HG02642 (cell line): ENCODE results near the gene ZNF611.
A peak's percentile ranks its signal among the peaks of the same experiment; 100 is the strongest.
"Not testable (repeated sequence)": the region's sequence is repeated elsewhere in the genome, so short reads cannot be mapped to it uniquely, and the experiment has no call there.

ENCODE experiments used
- ATAC-seq: cut with Tn5 transposase; IDR thresholded peaks from one replicate; pipeline ENCODE4 v1.9.1; 2021; ENCODE audit warnings: mild to moderate bottlenecking; ENCODE audit not compliant: unreplicated experiment, poor library complexity

The ZNF611 gene

GRCh38 chr19:52720541-52720940, 14.3 kb downstream of the ZNF611 start:
- not testable (repeated sequence) for ATAC-seq

GRCh38 chr19:52716522-52716921, 18.3 kb downstream of the ZNF611 start:
- no peak for ATAC-seq

GRCh38 chr19:52715902-52716301, 18.9 kb downstream of the ZNF611 start:
- not testable (repeated sequence) for ATAC-seq

- not testable (repeated sequence) for ATAC-seq
Observed at GRCh38 chr19:52715330-52715729, 19.5 kb downstream of the ZNF611 start.

DNA sequence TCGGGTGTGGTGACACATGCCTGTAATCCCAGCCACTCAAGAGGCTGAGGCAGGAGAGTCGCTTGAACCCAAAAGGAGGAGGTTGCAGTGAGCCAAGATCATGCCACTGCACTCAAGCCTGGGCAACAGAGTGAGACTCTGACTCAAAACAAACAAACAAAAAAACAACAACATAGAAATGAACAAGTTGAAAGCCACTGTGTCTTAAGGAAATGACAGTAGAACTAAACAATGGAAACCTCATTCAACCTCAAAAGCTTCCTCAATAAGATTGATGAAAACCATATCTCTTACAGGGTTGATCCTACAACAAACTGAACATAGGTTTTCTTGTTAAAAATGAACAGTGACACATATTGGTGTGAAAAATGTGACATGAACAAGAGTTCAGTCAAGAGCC, 21.8 kb downstream of the ZNF611 start:
- ATAC-seq: not testable (repeated sequence)

- not testable (repeated sequence) for ATAC-seq
Observed at GRCh38 chr19:52711661-52712060, 23.2 kb downstream of the ZNF611 start.

GRCh38 chr19:52710538-52710937, 24.3 kb downstream of the ZNF611 start:
- no peak for ATAC-seq

- not testable (repeated sequence) for ATAC-seq
Observed at GRCh38 chr19:52705615-52706014, 29.2 kb downstream of the ZNF611 start.

DNA sequence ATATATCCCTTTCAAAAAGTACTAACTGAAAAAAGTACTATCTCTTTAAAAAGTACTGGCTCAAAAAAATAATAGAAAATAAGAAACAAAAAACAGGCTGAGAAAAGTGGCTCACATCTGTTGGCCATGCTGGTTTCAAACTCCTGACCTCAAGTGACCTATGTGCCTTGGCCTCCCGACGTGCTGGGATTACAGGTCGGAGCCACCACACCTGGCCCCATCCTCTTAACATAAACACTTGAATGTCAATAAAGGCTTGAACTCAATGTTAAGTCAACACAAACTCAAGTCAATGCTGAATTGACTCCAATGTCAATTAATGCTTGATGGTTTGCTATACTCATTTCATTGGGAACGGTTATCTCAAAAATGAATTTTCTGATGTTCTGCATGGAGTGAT, 30.9 kb downstream of the ZNF611 start:
- no peak for ATAC-seq

- ATAC-seq: no peak
Observed at GRCh38 chr19:52700673-52701072, 34.2 kb downstream of the ZNF611 start.

DNA sequence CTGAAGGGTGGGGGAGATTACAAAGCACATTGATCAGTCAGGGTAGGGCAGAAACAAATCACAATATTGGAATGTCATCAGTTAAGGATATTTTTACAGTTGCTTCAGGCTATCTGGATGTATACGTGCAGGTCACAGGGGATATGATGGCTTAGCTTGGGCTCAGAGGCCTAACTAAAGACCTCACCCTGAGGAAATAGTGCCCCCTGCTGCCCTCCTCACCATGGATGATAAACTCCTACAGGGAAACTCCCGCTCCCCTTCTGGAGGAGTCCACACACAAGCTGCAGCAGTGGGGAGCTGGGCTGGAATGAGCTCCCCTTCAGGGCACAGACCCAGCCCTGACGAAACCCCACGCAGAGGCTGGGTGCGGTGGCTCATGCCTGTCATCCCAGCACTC, 35.3 kb downstream of the ZNF611 start:
- not testable (repeated sequence) for ATAC-seq

GRCh38 chr19:52695996-52696395, 38.8 kb downstream of the ZNF611 start:
- ATAC-seq: no peak

DNA sequence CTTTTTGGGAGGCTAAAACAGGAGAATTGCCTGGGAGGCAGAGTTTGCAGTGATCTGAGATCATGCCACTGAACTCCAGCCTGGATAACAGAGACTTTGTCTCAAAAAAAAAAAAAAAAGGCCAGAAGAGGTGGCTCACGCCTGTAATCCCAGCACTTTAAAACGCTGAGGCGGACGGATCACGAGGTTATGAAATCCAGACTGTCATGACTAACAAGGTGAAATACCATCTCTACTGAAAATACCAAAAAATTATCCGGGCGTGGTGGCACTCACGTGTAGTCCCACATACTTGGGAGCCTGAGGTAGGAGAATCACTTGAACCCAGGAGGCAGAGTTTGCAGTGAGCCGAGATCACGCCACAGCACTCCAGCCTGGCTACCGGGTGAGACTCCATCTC, 39.9 kb downstream of the ZNF611 start:
- no peak for ATAC-seq

DNA sequence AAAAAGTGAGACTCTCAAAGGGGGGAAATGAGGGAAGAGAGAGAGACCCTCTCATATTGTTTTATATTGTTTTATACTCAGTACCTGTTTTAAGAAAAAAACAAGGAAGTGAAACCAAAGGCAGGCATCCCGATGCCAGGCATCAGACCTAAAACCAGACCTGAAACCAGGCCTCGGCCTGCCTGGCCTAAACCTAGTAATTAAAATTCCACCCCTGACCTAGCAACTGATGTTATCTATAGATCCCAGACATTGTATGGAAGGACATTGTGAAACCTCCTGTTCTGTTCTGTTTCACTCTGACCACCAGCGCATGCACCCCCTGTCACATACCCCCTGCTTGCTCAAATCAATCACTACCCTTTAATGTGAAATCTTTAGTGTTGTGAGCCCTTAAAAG, 40.6 kb downstream of the ZNF611 start:
- ATAC-seq: not testable (repeated sequence)

- no peak for ATAC-seq
Observed at GRCh38 chr19:52692431-52693008, 42.3 kb downstream of the ZNF611 start.

- ATAC-seq: no peak
Observed at GRCh38 chr19:52691737-52692136, 43.1 kb downstream of the ZNF611 start.

DNA sequence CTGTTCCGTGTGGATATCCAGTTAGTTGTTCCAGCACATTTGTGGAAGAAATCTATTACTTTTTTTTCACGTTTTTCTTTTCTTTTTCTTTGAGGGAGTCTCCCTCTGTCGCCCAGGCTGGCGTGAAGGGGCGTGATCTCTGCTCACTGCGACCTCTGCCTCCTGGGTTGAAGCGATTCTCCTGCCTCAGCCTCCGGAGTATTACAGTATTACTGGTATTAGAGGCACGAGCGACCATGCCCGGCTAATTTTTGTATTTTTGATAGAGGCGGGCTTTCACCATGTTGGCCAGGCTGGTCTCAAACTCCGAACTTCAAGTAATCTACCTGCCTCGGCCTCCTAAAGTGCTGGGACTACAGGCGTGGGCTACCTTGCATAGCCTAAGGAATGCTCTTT, 43.6 kb downstream of the ZNF611 start:
- ATAC-seq: no peak

DNA sequence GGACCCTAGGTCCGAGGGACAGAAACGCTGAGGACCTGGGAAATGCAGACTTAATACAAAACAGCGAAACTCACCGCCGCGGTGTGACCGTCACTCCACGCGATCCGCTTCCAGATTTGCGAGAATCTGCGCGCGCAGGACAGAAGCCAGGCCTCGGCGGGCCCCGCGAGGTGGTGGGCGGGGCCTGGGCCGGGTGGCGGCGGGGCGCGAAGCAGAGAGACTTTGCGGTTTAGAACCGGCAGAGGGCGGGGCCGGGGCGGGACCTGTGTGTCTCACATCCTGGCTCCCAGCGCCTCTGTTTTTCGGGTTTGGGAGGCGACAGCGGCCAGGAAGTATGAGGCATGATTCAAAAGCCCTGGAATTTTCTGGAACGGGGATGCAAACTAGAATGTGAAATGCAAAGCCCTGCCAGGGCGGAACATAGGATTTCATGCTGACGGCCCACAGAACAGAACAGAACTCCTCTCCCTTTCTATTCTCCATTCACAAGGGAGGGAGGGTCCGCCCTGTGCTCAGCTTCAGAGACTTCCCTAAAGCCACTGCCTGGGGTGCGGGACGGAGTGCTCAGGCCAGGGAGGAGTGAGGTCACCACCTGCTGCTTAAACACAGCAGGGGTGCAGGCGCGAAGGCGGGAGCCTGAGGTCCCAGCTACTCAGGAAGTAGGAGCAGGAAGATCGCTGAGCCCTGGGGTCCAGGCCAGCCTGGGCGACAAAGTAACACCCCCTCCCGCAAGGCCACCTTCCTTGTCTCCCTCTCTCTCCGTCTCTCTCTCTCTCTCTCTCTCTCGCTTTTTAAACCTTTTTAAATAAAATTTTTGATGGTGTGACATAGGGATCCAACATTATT, 44.3 kb downstream of the ZNF611 start:
- peak; percentile 93 for ATAC-seq

DNA sequence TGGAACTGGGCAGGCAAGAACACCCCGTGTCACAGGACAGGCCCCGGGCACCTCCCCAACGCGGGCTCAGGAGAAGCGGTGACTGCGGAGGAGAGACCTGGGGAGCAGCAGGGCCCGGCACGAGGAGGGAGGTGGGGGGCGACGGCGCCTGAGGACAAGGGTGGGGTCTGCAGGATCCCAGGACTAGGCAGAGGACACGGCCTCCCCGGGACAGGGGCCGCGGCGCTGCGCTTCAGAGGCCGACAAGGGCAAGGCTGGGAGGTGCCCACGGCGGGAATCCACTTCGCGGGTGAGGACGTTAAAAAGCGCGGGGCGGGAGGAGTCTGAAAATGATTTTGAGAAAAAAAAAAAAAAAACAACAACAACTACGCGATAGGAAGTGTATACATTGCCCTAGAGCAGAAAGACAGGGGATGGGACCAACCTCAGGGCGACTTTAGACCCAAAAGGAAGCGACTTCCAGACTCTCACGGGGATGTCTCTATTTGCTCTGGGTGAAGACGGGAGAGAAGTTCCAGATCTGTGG, 44.9 kb downstream of the ZNF611 start:
- peak; percentile 37 for ATAC-seq

GRCh38 chr19:52688925-52689796, 45.7 kb downstream of the ZNF611 start:
- not testable (repeated sequence) for ATAC-seq

DNA sequence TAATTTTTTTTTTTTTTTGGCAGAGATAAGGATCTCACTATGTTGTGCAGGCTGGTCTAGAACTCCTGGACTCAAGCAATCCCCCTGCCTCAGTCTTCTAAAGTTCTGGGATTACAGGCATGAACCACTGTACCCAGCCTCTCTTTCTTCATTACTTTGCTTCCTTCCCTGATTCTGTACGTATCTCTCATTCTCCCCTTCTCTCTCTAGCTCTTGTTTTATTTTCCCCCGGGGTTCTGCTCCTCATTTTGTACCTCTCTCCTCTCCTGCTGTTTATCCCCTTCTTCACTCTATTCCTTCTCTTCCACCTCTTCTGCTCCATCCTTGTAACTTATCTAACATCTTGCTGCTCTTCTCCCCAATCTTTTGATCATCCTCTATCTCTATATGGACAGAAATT, 46.5 kb downstream of the ZNF611 start:
- no peak for ATAC-seq
